ENCODE measurements around the gene SMG5. TPM values are rescaled to one million over a fixed set of nuclear protein-coding genes. Genes with fewer than 3 reads are reported as not detected.

SMG5 gene
- total and polyA plus RNA-seq, 2 donors (not counting 1 experiment from before 2014, with no cell fraction given) = 53.5 to 77.0 TPM

DNA sequence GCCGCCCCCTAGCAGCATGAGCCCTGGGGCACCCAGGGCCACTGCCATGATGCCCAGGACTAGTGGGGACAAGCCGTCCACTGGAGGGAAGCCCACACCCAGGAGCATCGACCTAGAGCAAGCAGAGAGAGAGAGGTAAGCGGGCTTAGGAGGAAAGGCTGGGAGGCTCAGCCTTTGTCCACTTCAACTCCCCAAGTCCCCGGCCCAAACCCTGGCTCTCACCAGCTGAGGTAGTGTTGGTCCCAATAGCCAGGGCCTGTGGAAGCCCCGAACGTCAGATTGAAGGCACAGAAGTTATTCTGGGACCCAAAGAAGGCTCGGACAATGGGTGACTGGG lies 10.4 kb upstream of the SMG5 start:
- intact Hi-C loops (cut with micrococcal nuclease) = loop anchor here (5.0 kb wide), 1 partner anchor 289 kb away; no protein-coding TSS in a partner anchor
- no peak overlapping the region for H3K9ac ChIP-seq (ENCODE audit: low read length)
- no peak overlapping the region for H3K4me2 ChIP-seq (replicated peaks; ENCODE audit: low read depth, low read length, poor library complexity, severe bottlenecking)
- peaks cover 12 to 20% of the 10 kb centered on the region in 2 donors for H3K4me1 ChIP-seq (ENCODE audit: control insufficient read depth in 2 of 2, insufficient read depth in 2 of 2, low read length in 2 of 2)
- no peak overlapping the region for H3K27ac ChIP-seq (ENCODE audit: low read length in 2 of 2)
- peaks cover 0 to 4% of the 10 kb centered on the region in 2 experiments for H3K36me3 ChIP-seq (replicated peaks in 1 of 2; ENCODE audit: control extremely low read depth in 1 of 2, control insufficient read depth in 1 of 2, extremely low read depth in 1 of 2, insufficient read depth in 2 of 2, low read length in 1 of 2)
- WGBS (ENCODE audit: insufficient coverage) = 96% methylated on average over 6 of the region's 8 CpGs
- Mint-ChIP-seq H3K4me1 (peaks cover 20% of the 10 kb centered on the region), H3K9me3 (ENCODE audit: insufficient read depth) (no peaks in the 10 kb centered on the region), H3K4me3 (no peak overlapping the region), H3K27ac (no peak overlapping the region), H3K27me3 (no peaks in the 10 kb centered on the region)
- peaks cover 0 to 2% (median 0%) of the 10 kb centered on the region in 4 experiments for H3K27me3 ChIP-seq (replicated peaks in 1 of 4; ENCODE audit: control extremely low read depth in 1 of 4, control insufficient read depth in 3 of 4, insufficient read depth in 4 of 4, low read length in 3 of 4)
- H3K9me3 ChIP-seq (ENCODE audit: control extremely low read depth in 1 of 3, control insufficient read depth in 2 of 3, insufficient read depth in 1 of 3, low read length in 2 of 3) = no peaks in the 10 kb centered on the region
- ATAC-seq (ENCODE audit: low read depth) = no peak
- POLR2A ChIA-PET = no interaction called here
- TF ChIP-seq CTCF (IDR thresholded peaks at IDR 0.05) = no peak
- TF ChIP-seq EZH2 (IDR thresholded peaks at IDR 0.05; ENCODE audit: borderline replicate concordance, insufficient read depth, low read depth, low read length, poor library complexity, severe bottlenecking) = no peak
- no peak overlapping the region for H3K4me3 ChIP-seq (ENCODE audit: control extremely low read depth in 1 of 5, extremely low read depth in 1 of 5, insufficient read depth in 1 of 5, low read depth in 2 of 5, low read length in 4 of 5)
- H3K79me2 ChIP-seq (ENCODE audit: control insufficient read depth, insufficient read depth, low read length) = peaks cover 10% of the 10 kb centered on the region
- CTCF ChIA-PET = no interaction called here
- H2AFZ ChIP-seq (ENCODE audit: insufficient read depth, low read depth, low read length, poor library complexity, severe bottlenecking) = no peak overlapping the region
- no peaks in the 10 kb centered on the region for H4K20me1 ChIP-seq (ENCODE audit: control insufficient read depth, insufficient read depth, low read length, poor library complexity, severe bottlenecking)
- DNase-seq = no peak

- Histone ChIP-seq H3K9me3 (ENCODE audit: control extremely low read depth in 1 of 3, control insufficient read depth in 2 of 3, insufficient read depth in 1 of 3, low read length in 2 of 3) (no peaks in the 10 kb centered on the region), H3K27ac (ENCODE audit: low read length in 2 of 2) (peak overlapping the region in 1 of 2 donors; percentile 25), H3K79me2 (ENCODE audit: control insufficient read depth, insufficient read depth, low read length) (peaks cover 10% of the 10 kb centered on the region), H3K9ac (ENCODE audit: low read length) (peak overlapping the region; percentile 47), H3K4me1 (ENCODE audit: control insufficient read depth in 2 of 2, insufficient read depth in 2 of 2, low read length in 2 of 2) (peaks cover 12 to 20% of the 10 kb centered on the region in 2 donors), H2AFZ (ENCODE audit: insufficient read depth, low read depth, low read length, poor library complexity, severe bottlenecking) (peak overlapping the region; percentile 48), H3K4me3 (ENCODE audit: control extremely low read depth in 1 of 5, extremely low read depth in 1 of 5, insufficient read depth in 1 of 5, low read depth in 2 of 5, low read length in 4 of 5) (peak overlapping the region in 2 of 5 experiments; percentile 30 to 34), H4K20me1 (ENCODE audit: control insufficient read depth, insufficient read depth, low read length, poor library complexity, severe bottlenecking) (no peaks in the 10 kb centered on the region), H3K27me3 (replicated peaks in 1 of 4; ENCODE audit: control extremely low read depth in 1 of 4, control insufficient read depth in 3 of 4, insufficient read depth in 4 of 4, low read length in 3 of 4) (peaks cover 0 to 2% (median 0%) of the 10 kb centered on the region in 4 experiments), H3K36me3 (replicated peaks in 1 of 2; ENCODE audit: control extremely low read depth in 1 of 2, control insufficient read depth in 1 of 2, extremely low read depth in 1 of 2, insufficient read depth in 2 of 2, low read length in 1 of 2) (peaks cover 0 to 4% of the 10 kb centered on the region in 2 experiments), H3K4me2 (replicated peaks; ENCODE audit: low read depth, low read length, poor library complexity, severe bottlenecking) (peak overlapping the region; percentile 56)
- peak; percentile 83 for ATAC-seq (ENCODE audit: low read depth)
- no peaks in the 10 kb centered on the region for H3K9me3 Mint-ChIP-seq (ENCODE audit: insufficient read depth)
- no peaks in the 10 kb centered on the region for H3K27me3 Mint-ChIP-seq
- intact Hi-C loops (cut with micrococcal nuclease) = loop anchor here (5.0 kb wide), 1 partner anchor 291 kb away; no protein-coding TSS in a partner anchor
- H3K27ac Mint-ChIP-seq = peak overlapping the region; percentile 84
- 49% methylated on average over 36 of the region's 37 CpGs for whole genome bisulfite sequencing (ENCODE audit: insufficient coverage)
- POLR2A ChIA-PET = no interaction called here
- no peak for TF ChIP-seq EZH2 (IDR thresholded peaks at IDR 0.05; ENCODE audit: borderline replicate concordance, insufficient read depth, low read depth, low read length, poor library complexity, severe bottlenecking)
- no peak for TF ChIP-seq CTCF (IDR thresholded peaks at IDR 0.05)
- CTCF ChIA-PET = interaction anchor here (0.5 to 1.0 kb wide), 2 partner anchors 28 to 37 kb away, joined by 3 read pairs; no protein-coding TSS in a partner anchor
- peak overlapping the region; percentile 85 for H3K4me3 Mint-ChIP-seq
- peak; percentile 61 for DNase-seq
- H3K4me1 Mint-ChIP-seq = peaks cover 20% of the 10 kb centered on the region
Observed at GRCh38 chr1:156291226-156292061, 8.8 kb upstream of the SMG5 start.

All from B cell (primary cell).